Ascending aorta (tissue), 2 donors: ENCODE data around the gene SPRYD3. TPM values are rescaled to one million over a fixed set of nuclear protein-coding genes. Genes with fewer than 3 reads are reported as not detected.
A peak's percentile ranks its signal among the peaks of the same experiment; 100 is the strongest.

Source experiments
- DNase-seq, 2 donors: peaks; one replicate each; pipeline ENCODE4 v3.0.0-alpha.2; 2019; ENCODE audit warnings: low spot score in 2 of 2
- H3K27ac ChIP-seq, 2 donors: fragments of 200-600 bp; sonication (generic); one replicate each; pipeline ENCODE4 v1.5.1; 2016 to 2017; ENCODE audit warnings: mild to moderate bottlenecking in 1 of 2
- H3K27me3 ChIP-seq: fragments of 200-600 bp; sonication (generic); one replicate; pipeline ENCODE4 v1.5.1; 2017
- H3K36me3 ChIP-seq, 2 donors: fragments of 200-600 bp; sonication (generic); one replicate each; pipeline ENCODE4 v1.5.1; 2016
- H3K4me1 ChIP-seq, 2 donors: fragments of 200-600 bp; sonication (generic); one replicate each; pipeline ENCODE4 v1.5.1; 2016 to 2017; ENCODE audit warnings: mild to moderate bottlenecking in 1 of 2
- H3K4me3 ChIP-seq, 2 donors: fragments of 200-600 bp; sonication (generic); one replicate each; pipeline ENCODE4 v1.5.1; 2016 to 2017; ENCODE audit warnings: mild to moderate bottlenecking in 1 of 2
- H3K9me3 ChIP-seq, 2 donors: fragments of 200-600 bp; sonication (generic); one replicate each; pipeline ENCODE4 v1.5.1; 2016
- intact Hi-C: fragments of 100-400 bp; cut with DNase I; formaldehyde crosslinking; loops from one replicate; pipeline ENCODE4 v1.15.1; 2023
- total RNA-seq: library from RNA; depleted of rRNA; stranded (reverse); fragments of >200 nt; gene quantifications from one replicate; pipeline ENCODE4 v1.1.0, GENCODE V29; 2016
- TF ChIP-seq, protein P1 (sequence below), 3 experiments: fragments of 200-600 bp in 2 of 3; fragments of 450-650 bp in 1 of 3; sonication (generic) in 2 of 3; IDR thresholded peaks; one replicate each; pipeline ENCODE4 v1.5.1; 2016 to 2019; ENCODE audit warnings: antibody characterized with exemption in 3 of 3, mild to moderate bottlenecking in 1 of 3, moderate library complexity in 1 of 3

The SPRYD3 gene
- total RNA-seq, 1 donor from 2014 or later: 48.6 TPM

DNA sequence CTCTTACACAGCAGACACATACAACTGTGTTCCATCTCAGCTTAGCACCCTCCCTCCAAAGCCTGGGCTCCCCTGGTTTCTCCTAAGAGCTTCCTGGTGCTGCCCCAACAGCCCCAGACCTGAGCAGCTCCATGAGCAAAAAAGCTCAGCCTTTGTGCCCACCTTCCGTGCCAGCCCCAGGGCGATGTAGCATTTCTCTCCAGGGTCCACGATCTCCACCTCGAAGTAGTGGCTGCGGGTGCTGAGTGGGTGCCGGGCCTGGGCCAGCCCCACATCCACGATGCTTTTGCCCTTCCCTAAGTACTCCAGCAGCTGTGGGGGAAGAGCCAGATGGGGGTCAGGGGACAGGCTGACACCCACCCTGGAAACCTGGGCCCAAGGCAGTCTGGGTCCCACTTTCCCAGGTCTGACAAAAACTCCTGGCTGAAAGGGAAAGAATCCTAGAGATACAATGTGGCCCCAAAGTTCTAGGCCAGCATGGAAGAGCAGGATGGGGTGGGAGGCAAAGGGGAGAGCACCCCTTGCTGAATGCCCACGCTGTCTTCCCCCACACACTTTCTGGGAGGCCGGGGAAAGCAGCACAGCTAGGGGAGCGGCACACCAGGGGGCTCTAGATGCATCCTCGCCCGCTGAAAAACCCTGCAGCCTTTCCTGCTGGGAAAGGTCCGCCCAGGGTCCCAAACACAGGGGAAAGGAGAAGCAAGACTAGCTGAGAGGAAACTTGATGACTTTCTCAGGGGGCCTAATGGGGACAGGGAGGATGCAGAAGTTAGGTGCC lies 11.0 kb downstream of the SPRYD3 start:
- intact Hi-C loops: loop anchor here (2.0 kb wide), 1 partner anchor 91 kb away; no protein-coding TSS in a partner anchor
- no peaks in the 10 kb centered on the region for H3K9me3 ChIP-seq
- no peak overlapping the region for H3K4me3 ChIP-seq
- H3K4me1 ChIP-seq: peaks cover 39 to 63% of the 10 kb centered on the region in 2 donors
- TF ChIP-seq, protein P1, sequence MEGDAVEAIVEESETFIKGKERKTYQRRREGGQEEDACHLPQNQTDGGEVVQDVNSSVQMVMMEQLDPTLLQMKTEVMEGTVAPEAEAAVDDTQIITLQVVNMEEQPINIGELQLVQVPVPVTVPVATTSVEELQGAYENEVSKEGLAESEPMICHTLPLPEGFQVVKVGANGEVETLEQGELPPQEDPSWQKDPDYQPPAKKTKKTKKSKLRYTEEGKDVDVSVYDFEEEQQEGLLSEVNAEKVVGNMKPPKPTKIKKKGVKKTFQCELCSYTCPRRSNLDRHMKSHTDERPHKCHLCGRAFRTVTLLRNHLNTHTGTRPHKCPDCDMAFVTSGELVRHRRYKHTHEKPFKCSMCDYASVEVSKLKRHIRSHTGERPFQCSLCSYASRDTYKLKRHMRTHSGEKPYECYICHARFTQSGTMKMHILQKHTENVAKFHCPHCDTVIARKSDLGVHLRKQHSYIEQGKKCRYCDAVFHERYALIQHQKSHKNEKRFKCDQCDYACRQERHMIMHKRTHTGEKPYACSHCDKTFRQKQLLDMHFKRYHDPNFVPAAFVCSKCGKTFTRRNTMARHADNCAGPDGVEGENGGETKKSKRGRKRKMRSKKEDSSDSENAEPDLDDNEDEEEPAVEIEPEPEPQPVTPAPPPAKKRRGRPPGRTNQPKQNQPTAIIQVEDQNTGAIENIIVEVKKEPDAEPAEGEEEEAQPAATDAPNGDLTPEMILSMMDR (IDR thresholded peaks at IDR 0.05): no peak
- peaks cover 22 to 41% of the 10 kb centered on the region in 2 donors for H3K36me3 ChIP-seq
- no peaks in the 10 kb centered on the region for H3K27me3 ChIP-seq
- peak overlapping the region; percentile 83 to 95 for H3K27ac ChIP-seq
- peak in 1 of 2 donors; percentile 62 for DNase-seq

DNA sequence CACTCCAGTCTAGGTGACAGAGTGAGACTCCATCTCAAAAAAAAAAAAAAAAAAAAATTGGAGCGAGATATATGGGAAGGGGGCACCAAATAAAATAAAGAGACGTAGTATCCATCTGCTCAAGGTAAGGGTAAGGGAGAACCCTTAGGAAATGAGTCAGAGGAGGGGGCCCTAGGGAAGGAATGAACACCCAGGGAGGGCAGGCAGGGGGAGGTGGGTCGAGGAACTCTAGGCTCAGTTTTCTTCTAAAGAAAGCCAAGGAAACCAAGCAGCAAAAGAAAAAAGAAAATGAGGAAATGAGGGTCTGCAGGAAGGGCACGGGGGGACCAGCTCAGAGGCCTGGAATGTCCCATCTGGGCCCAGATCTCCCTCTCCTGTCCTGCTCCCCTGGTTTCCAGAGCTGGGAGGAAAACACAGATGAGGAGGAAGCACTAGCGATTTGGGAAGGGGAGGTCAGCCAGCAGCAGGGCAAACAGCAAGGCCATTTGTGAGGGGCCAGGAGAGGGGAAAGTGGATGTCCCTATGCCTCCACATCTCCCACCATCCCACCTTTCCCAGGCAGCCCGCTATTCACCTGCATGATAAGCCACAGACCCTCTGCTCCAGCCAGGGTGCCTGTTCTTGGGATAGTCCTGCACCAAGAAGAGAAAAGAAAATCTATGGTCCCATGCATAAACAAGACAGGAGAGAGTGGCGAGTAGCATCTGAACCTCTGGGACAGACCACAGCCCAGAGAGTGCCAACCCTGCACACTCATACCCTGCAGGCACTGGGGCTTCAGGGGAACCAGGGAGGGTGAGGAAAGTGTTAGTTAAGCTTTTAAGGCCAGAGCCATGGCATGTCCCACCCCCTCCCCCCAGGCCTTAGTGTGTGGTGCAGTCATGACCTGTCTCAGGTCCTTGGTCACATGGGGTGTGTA lies 11.9 kb downstream of the SPRYD3 start:
- Histone ChIP-seq H3K4me3 (no peak overlapping the region), H3K4me1 (peaks cover 38 to 63% of the 10 kb centered on the region in 2 donors), H3K9me3 (no peaks in the 10 kb centered on the region), H3K36me3 (peaks cover 30 to 49% of the 10 kb centered on the region in 2 donors), H3K27me3 (no peaks in the 10 kb centered on the region), H3K27ac (peak overlapping the region; percentile 83 to 95)
- DNase-seq: no peak
- intact Hi-C loops: loop anchor here (2.0 kb wide), 1 partner anchor 91 kb away; no protein-coding TSS in a partner anchor
- TF ChIP-seq, protein P1 (IDR thresholded peaks at IDR 0.05): no peak

DNA sequence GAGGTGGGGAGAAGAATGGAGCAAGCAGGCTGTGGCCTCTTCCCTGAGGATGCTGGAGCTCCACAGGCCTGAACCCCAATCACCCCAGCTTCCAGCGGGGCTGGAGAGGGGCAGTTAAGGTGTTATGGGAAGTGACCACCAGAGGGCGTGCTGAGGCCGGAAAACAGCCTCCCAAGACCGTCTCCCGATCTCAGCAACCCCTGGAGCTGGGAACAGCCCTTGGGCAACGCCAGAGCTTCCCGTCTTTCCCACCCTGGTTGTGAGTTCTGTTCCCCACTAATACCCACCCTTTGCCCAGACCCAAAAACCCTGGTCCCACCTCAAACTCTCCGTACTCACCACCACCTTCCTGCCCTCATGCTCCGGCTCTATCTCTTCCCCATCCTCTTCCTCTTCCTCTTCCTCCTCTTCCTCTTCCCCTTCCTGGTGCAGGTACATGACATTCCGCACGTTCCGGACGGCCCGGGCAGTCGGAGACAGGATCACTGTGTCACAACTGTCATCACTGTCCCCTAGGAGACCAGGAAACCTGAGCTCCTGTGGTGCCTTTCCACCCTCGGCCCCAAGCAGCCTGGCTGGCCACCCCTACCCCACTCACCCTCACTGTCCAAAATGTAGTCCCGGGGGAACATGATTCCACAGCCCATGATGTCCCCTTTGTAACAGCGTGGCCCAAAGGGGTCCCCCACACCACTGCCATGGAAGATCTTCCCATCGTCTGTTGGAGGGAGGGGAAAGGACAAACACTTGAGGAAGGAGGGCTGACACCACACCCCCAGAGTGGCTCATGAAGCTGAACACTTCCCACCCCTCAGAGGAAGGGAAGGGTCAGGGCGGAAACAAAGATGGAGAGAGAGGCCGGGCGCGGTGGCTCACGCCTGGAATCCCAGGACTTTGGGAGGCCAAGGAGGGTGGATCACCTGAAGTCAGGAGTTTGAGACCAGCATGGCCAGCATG lies 12.9 kb downstream of the SPRYD3 start:
- DNase-seq: peak in 1 of 2 donors; percentile 91
- intact Hi-C loops: loop anchor here (1.0 to 2.0 kb wide), 3 partner anchors 33 to 131 kb away; no protein-coding TSS in a partner anchor
- no peaks in the 10 kb centered on the region for H3K9me3 ChIP-seq
- TF ChIP-seq, protein P1 (IDR thresholded peaks at IDR 0.05): peak; percentile 85 to 95 (median 88)
- peak overlapping the region; percentile 83 to 95 for H3K27ac ChIP-seq
- H3K36me3 ChIP-seq: peaks cover 41 to 60% of the 10 kb centered on the region in 2 donors
- H3K4me3 ChIP-seq: peak overlapping the region in 1 of 2 donors; percentile 28
- H3K4me1 ChIP-seq: peaks cover 27 to 64% of the 10 kb centered on the region in 2 donors
- no peaks in the 10 kb centered on the region for H3K27me3 ChIP-seq

DNA sequence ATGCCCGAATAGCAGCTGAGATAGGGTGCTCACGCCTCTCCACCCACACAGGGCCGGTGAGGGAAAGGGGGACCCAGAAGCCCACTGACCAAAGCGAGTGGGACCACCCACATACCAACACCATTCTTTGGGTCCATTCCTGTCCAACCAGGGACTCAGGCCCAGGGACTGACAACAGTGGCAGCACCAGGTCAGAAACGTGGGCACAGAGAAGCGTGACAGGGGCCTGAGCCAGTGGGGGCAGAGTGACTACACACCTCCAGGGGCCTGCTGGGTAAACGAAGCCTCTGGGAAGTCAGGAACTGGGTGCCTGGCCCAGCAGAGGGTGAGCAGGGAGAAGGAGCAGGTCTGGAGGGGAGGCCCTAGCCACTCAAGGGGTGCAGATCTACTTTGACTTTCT lies 13.7 kb downstream of the SPRYD3 start:
- intact Hi-C loops: loop anchor here (2.0 kb wide), 1 partner anchor 131 kb away; no protein-coding TSS in a partner anchor
- Histone ChIP-seq H3K27ac (peak overlapping the region; percentile 83 to 95), H3K4me3 (no peak overlapping the region), H3K4me1 (peaks cover 19 to 59% of the 10 kb centered on the region in 2 donors), H3K36me3 (peaks cover 49 to 67% of the 10 kb centered on the region in 2 donors), H3K27me3 (no peaks in the 10 kb centered on the region), H3K9me3 (no peaks in the 10 kb centered on the region)
- peak in 1 of 2 donors; percentile 67 for DNase-seq
- TF ChIP-seq, protein P1 (IDR thresholded peaks at IDR 0.05): no peak
